SK-N-SH treated with all-trans-retinoic acid at 6 μM for 48 hours (cell line): Measurements from ENCODE around the gene ODAD2.
"Not testable (repeated sequence)": the region's sequence is repeated elsewhere in the genome, so short reads cannot be mapped to it uniquely, and the experiment has no call there.

ENCODE experiments used
- ATAC-seq: fragments of 200-7000 bp; cut with Tn5 transposase; 3 replicates; pipeline ENCODE4 v1.9.1; 2020; ENCODE audit warnings: mild to moderate bottlenecking, moderate library complexity
- ARNTL ChIP-seq: fragments of 450-650 bp; formaldehyde crosslinking; IDR thresholded peaks from 2 replicates; pipeline ENCODE4 v1.5.0; 2020; ENCODE audit warnings: low read depth, mild to moderate bottlenecking, moderate library complexity, borderline replicate concordance
- BACH2 ChIP-seq: fragments of 250-450 bp; sonication (Bioruptor Pico); IDR thresholded peaks from 2 replicates; pipeline ENCODE4 v1.9.0; 2021; ENCODE audit warnings: mild to moderate bottlenecking, borderline replicate concordance
- CREB5 ChIP-seq: fragments of 250-450 bp; sonication (Bioruptor Pico); IDR thresholded peaks from 2 replicates; pipeline ENCODE4 v1.5.1; 2020; ENCODE audit warnings: low read depth, mild to moderate bottlenecking, moderate library complexity
- CSDC2 ChIP-seq: fragments of 250-450 bp; sonication (Bioruptor Pico); IDR thresholded peaks from 2 replicates; pipeline ENCODE4 v1.5.0; 2020; ENCODE audit warnings: mild to moderate bottlenecking, moderate library complexity
- CSRNP3 ChIP-seq: fragments of 250-450 bp; sonication (Bioruptor Pico); IDR thresholded peaks from 2 replicates; pipeline ENCODE4 v1.5.1; 2021; ENCODE audit warnings: mild to moderate bottlenecking, moderate library complexity
- ESRRG ChIP-seq: fragments of 250-450 bp; sonication (Bioruptor Pico); IDR thresholded peaks from 2 replicates; pipeline ENCODE4 v1.6.1; 2021; ENCODE audit warnings: mild to moderate bottlenecking
- ISL1 ChIP-seq: fragments of 250-450 bp; sonication (Bioruptor Pico); IDR thresholded peaks from 2 replicates; pipeline ENCODE4 v2.1.2; 2022; ENCODE audit warnings: mild to moderate bottlenecking, moderate library complexity
- OSR1 ChIP-seq: fragments of 250-450 bp; sonication (Bioruptor Pico); IDR thresholded peaks from 2 replicates; pipeline ENCODE4 v1.8.0; 2022; ENCODE audit warnings: moderate library complexity, mild to moderate bottlenecking, inconsistent platforms
- POU6F1 ChIP-seq: fragments of 250-450 bp; sonication (Bioruptor Pico); IDR thresholded peaks from 2 replicates; pipeline ENCODE4 v1.8.0; 2021; ENCODE audit warnings: low read depth, mild to moderate bottlenecking, moderate library complexity, borderline replicate concordance
- PPARA ChIP-seq: fragments of 250-450 bp; sonication (Bioruptor Pico); IDR thresholded peaks from 2 replicates; pipeline ENCODE4 v1.5.0; 2020; ENCODE audit warnings: mild to moderate bottlenecking, borderline replicate concordance
- RARB ChIP-seq: fragments of 250-450 bp; sonication (Bioruptor Pico); IDR thresholded peaks from 2 replicates; pipeline ENCODE4 v1.8.0; 2021; ENCODE audit warnings: mild to moderate bottlenecking, moderate library complexity
- SNAI2 ChIP-seq: fragments of 250-450 bp; sonication (Bioruptor Pico); IDR thresholded peaks from 2 replicates; pipeline ENCODE4 v1.5.0; 2020; ENCODE audit warnings: mild to moderate bottlenecking, moderate library complexity
- TCF4 ChIP-seq: fragments of 250-450 bp; sonication (Bioruptor Pico); IDR thresholded peaks from 2 replicates; pipeline ENCODE4 v1.8.0; 2021; ENCODE audit warnings: mild to moderate bottlenecking, moderate library complexity, borderline replicate concordance
- TOX ChIP-seq: fragments of 250-450 bp; sonication (Bioruptor Pico); IDR thresholded peaks from 2 replicates; pipeline ENCODE4 v1.8.0; 2021; ENCODE audit warnings: mild to moderate bottlenecking, moderate library complexity, borderline replicate concordance
- TSHZ2 ChIP-seq: fragments of 250-450 bp; sonication (Bioruptor Pico); IDR thresholded peaks from 2 replicates; pipeline ENCODE4 v1.5.0; 2020; ENCODE audit warnings: mild to moderate bottlenecking, moderate library complexity
- ZC3H10 ChIP-seq: fragments of 250-450 bp; sonication (Bioruptor Pico); IDR thresholded peaks from 2 replicates; pipeline ENCODE4 v1.5.1; 2021; ENCODE audit warnings: mild to moderate bottlenecking, moderate library complexity
- ZFP3 ChIP-seq: fragments of 250-450 bp; sonication (Bioruptor Pico); IDR thresholded peaks from 2 replicates; pipeline ENCODE4 v1.5.0; 2020; ENCODE audit warnings: mild to moderate bottlenecking, moderate library complexity
- ZFP30 ChIP-seq: fragments of 450-650 bp; formaldehyde crosslinking; IDR thresholded peaks from 2 replicates; pipeline ENCODE4 v1.5.0; 2022; ENCODE audit warnings: mild to moderate bottlenecking, moderate library complexity
- ZNF565 ChIP-seq: fragments of 450-650 bp; formaldehyde crosslinking; conservative IDR thresholded peaks from 2 replicates; pipeline ENCODE4 v1.5.0; 2020; ENCODE audit warnings: low read depth, mild to moderate bottlenecking, moderate library complexity
- ZNF70 ChIP-seq: fragments of 450-650 bp; formaldehyde crosslinking; IDR thresholded peaks from 2 replicates; pipeline ENCODE4 v1.5.0; 2020; ENCODE audit warnings: mild to moderate bottlenecking, moderate library complexity
- ZNF8 ChIP-seq: fragments of 450-650 bp; formaldehyde crosslinking; IDR thresholded peaks from 2 replicates; pipeline ENCODE4 v1.5.0; 2020; ENCODE audit warnings: mild to moderate bottlenecking, moderate library complexity

ODAD2 gene

GRCh38 chr10:27995311-27995710, 3.6 kb downstream of the ODAD2 start:
- TF ChIP-seq TCF4, result no peak
- TF ChIP-seq ARNTL (CRISPR knock-in tag), result no peak
- TF ChIP-seq ZFP3 (CRISPR knock-in tag), result no peak
- TF ChIP-seq TOX, result no peak
- ATAC-seq, result no peak

- ATAC-seq, result not testable (repeated sequence)
Measured at GRCh38 chr10:27989357-27989756, 9.5 kb downstream of the ODAD2 start.

- TF ChIP-seq CSDC2 (no peak), ZNF70 (CRISPR knock-in tag) (no peak), CSRNP3 (CRISPR knock-in tag) (no peak), ZFP30 (CRISPR knock-in tag) (no peak), ZNF565 (CRISPR knock-in tag) (no peak)
Measured at GRCh38 chr10:27986821-27987220, 12.1 kb downstream of the ODAD2 start.

GRCh38 chr10:27982875-27983543, 15.9 kb downstream of the ODAD2 start:
- TF ChIP-seq ZNF70 (CRISPR knock-in tag) (no peak), CSRNP3 (CRISPR knock-in tag) (no peak), CSDC2 (no peak), ARNTL (CRISPR knock-in tag) (no peak), OSR1 (CRISPR knock-in tag) (no peak), CREB5 (CRISPR knock-in tag) (no peak), TSHZ2 (CRISPR knock-in tag) (no peak), TCF4 (no peak), PPARA (CRISPR knock-in tag) (no peak), ZFP3 (CRISPR knock-in tag) (no peak), TOX (no peak), RARB (CRISPR knock-in tag) (no peak), SNAI2 (CRISPR knock-in tag) (no peak), POU6F1 (CRISPR knock-in tag) (no peak), ZNF565 (CRISPR knock-in tag) (no peak), BACH2 (CRISPR knock-in tag) (no peak), ZC3H10 (CRISPR knock-in tag) (no peak), ZNF8 (no peak), ISL1 (CRISPR knock-in tag) (no peak), ESRRG (no peak)
- no peak for ATAC-seq

More at GRCh38 chr10:27986821-27987220, 12.1 kb downstream of the ODAD2 start:
- no peak for ATAC-seq
